Hepatocyte (in vitro differentiated cells): ENCODE measurements around the gene CD82.

Source experiments
- EZH2 ChIP-seq: fragments of 200-600 bp; sonication (generic); IDR thresholded peaks from 2 replicates; pipeline ENCODE4 v1.6.1; 2016; ENCODE audit warnings: antibody characterized with exemption, mild to moderate bottlenecking, borderline replicate concordance
- TF ChIP-seq, protein P1 (sequence below): fragments of 200-600 bp; sonication (generic); IDR thresholded peaks from 2 replicates; pipeline ENCODE4 v1.5.1; 2016; ENCODE audit warnings: antibody characterized with exemption, mild to moderate bottlenecking; ENCODE audit not compliant: poor library complexity

GRCh38 chr11:44651535-44652155 is 86.2 kb downstream of the CD82 start:
- TF ChIP-seq, protein P1, sequence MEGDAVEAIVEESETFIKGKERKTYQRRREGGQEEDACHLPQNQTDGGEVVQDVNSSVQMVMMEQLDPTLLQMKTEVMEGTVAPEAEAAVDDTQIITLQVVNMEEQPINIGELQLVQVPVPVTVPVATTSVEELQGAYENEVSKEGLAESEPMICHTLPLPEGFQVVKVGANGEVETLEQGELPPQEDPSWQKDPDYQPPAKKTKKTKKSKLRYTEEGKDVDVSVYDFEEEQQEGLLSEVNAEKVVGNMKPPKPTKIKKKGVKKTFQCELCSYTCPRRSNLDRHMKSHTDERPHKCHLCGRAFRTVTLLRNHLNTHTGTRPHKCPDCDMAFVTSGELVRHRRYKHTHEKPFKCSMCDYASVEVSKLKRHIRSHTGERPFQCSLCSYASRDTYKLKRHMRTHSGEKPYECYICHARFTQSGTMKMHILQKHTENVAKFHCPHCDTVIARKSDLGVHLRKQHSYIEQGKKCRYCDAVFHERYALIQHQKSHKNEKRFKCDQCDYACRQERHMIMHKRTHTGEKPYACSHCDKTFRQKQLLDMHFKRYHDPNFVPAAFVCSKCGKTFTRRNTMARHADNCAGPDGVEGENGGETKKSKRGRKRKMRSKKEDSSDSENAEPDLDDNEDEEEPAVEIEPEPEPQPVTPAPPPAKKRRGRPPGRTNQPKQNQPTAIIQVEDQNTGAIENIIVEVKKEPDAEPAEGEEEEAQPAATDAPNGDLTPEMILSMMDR = no peak
- no peak for TF ChIP-seq EZH2
